ES-I3 (cell line): Measurements from ENCODE around the gene CLSTN2.

Source experiments
- H3K36me3 ChIP-seq: 2 replicates; pipeline ENCODE4 v1.6.1; 2013; ENCODE audit warnings: mild to moderate bottlenecking, low read length, control low read depth, moderate library complexity; ENCODE audit not compliant: insufficient read depth
- H3K4me1 ChIP-seq: 2 replicates; pipeline ENCODE4 v1.6.1; 2013; ENCODE audit warnings: mild to moderate bottlenecking, control low read depth, low read length; ENCODE audit not compliant: insufficient read depth
- H3K9ac ChIP-seq: 2 replicates; pipeline ENCODE4 v1.6.1; 2013; ENCODE audit warnings: low read depth, mild to moderate bottlenecking, low read length, moderate library complexity
- H3K9me3 ChIP-seq: 2 replicates; pipeline ENCODE4 v1.6.1; 2013; ENCODE audit warnings: mild to moderate bottlenecking, low read length, moderate library complexity; ENCODE audit not compliant: control insufficient read depth, insufficient read depth

The CLSTN2 gene

DNA sequence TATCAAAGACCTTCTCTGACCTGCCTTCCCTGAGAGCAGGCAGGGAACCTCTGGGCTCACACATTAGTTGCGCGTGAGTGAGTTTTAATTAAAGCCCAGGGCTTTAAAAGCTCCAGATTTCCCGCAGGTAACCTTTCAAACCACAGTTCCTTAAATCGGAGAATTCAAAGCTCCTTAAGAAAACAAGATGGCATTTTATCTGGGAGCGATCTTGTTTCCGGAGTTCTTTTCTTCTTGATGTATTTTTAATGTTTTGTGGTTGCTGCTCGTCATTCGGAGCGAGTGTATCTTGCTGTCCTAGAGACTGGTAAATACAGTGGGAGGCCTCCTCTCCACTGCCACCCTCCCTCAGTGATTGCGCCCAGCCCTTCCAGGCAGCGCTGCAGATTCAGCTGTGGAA is 284.3 kb downstream of the CLSTN2 start:
- H3K9ac ChIP-seq: no peak overlapping the region
- no peaks in the 10 kb centered on the region for H3K36me3 ChIP-seq
- H3K4me1 ChIP-seq: no peaks in the 10 kb centered on the region; the same call in 1 of the 2 replicates
- no peaks in the 10 kb centered on the region; the same call in 1 of the 2 replicates for H3K9me3 ChIP-seq

DNA sequence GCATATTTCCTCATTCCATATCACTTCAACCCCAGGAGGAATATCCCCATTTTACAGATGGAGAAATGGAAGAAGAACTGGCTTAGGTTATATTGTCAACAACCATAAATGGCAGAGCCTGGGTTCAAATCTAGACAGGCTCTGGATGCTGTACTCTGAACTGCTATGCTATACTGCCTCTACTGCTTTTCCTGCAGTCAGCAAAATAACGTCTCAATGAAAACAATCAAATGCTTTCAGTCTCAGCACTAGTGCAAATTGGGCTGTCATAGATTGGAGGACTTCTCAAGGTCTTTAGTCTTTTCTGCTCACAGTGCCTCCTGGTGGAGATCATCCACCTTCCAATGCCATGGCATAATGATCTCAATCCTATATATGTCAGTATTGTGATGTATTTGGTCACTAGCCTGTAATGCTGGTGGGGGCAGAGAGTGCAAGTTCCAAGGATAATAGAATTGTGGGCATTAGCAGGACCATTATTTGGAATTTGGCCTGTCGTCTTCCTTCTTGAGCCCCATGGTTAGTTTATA is 285.0 kb downstream of the CLSTN2 start:
- Histone ChIP-seq H3K9me3 (no peaks in the 10 kb centered on the region; the same call in 1 of the 2 replicates), H3K4me1 (no peaks in the 10 kb centered on the region; the same call in 1 of the 2 replicates), H3K9ac (no peak overlapping the region), H3K36me3 (no peaks in the 10 kb centered on the region)

DNA sequence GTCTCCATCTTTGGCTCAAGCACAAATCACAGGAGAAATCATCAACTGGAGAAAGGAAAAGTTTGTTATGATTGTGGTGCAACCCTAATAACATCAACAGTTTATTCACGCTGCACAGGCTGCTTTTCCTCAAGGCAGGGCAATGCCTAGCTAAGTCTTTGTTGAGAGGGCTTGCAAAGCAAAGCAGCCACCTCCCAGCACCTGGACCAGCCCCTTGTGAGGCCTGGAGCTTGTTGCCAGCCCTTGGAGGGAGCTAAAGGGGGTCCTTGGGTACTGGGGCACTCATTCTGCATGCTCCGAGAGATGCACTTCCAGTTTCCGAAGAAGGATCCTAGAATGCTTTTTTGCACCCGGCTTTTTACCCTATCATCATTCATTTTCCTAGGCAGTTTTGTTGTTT is 288.2 kb downstream of the CLSTN2 start:
- no peak overlapping the region for H3K9ac ChIP-seq
- no peaks in the 10 kb centered on the region; the same call in 1 of the 2 replicates for H3K4me1 ChIP-seq
- H3K9me3 ChIP-seq: no peaks in the 10 kb centered on the region
- H3K36me3 ChIP-seq: no peaks in the 10 kb centered on the region

DNA sequence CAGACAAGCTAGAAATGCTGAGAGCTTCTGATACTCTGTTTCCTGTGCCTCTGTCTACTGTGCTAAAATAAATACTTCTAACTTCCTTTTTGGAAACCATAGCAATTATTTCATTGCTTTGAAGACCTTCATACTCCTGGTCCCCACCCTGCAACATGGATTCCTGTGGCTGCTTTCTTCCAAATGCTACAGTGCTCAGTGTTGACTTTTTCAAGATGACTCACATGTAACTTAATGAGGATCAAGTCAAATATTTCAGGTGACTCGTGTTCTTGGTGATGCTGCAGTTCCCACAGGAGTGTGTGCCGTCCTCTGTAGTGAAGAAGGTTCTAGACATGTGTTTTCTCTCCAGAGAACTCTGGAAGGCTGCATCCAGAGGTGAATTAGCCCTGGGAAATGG is 288.6 kb downstream of the CLSTN2 start:
- Histone ChIP-seq H3K9ac (no peak overlapping the region), H3K4me1 (no peaks in the 10 kb centered on the region; the same call in 1 of the 2 replicates), H3K36me3 (no peaks in the 10 kb centered on the region), H3K9me3 (no peaks in the 10 kb centered on the region)

DNA sequence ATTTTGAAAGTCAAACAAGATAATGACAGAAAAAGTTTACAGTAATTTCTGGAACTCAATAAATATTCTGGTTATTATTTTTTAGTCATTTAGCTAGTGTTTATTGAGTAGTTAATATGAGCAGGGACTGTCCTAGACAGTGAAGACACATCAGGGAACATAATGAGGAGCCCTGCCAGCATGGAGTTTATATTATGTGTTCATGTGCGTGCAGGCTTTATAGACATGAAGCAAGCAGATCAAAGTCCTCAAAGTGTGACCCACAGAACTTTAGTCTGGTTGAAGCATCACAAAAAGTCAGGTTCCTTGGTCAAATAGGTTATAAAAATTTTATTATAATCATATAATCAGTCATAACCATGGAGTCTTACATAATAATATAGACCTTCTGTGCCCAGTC is 289.3 kb downstream of the CLSTN2 start:
- H3K36me3 ChIP-seq: no peaks in the 10 kb centered on the region
- no peaks in the 10 kb centered on the region for H3K4me1 ChIP-seq
- peaks cover 2% of the 10 kb centered on the region for H3K9me3 ChIP-seq
- H3K9ac ChIP-seq: no peak overlapping the region

DNA sequence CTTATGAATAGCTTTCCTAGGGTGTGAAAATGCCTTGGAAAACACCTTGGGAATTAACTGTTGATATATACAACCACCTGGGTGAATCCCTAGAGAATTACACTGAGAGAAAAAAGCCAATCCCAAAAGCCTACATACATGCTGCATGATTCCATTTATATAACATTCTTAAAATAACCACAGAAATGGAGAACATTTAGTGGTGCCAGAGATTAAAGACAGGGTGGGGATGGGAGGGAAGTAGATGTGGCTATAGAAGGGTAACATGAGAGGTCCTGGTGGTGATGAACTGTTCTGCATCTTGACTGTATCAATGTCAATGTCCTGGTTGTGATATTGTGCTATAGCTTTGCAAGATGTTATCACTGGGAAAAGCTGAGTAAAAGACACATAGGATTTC is 291.0 kb downstream of the CLSTN2 start:
- H3K9ac ChIP-seq: no peak overlapping the region
- no peaks in the 10 kb centered on the region for H3K4me1 ChIP-seq
- peaks cover 4% of the 10 kb centered on the region for H3K9me3 ChIP-seq
- H3K36me3 ChIP-seq: no peaks in the 10 kb centered on the region

DNA sequence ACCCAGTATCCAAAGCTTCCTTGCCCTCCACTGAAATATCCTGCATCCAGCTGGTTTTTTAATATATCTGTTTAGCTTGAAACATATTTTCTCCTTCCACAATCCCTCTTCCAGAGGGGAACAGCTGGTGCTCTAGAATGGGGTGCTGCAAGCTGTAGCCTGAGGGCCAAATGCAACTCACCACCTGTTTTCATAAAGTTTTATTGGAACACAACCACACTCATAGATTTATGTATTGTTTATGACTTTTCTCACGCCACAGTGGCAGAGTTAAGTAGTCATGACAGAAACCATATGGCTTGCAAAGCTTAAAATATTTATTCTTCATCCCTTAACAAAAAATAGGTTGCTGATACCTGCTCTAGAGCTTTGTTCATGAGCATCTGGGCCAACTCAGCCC is 298.7 kb downstream of the CLSTN2 start:
- Histone ChIP-seq H3K4me1 (no peaks in the 10 kb centered on the region), H3K9ac (no peak overlapping the region), H3K36me3 (no peaks in the 10 kb centered on the region), H3K9me3 (peaks cover 4% of the 10 kb centered on the region)

DNA sequence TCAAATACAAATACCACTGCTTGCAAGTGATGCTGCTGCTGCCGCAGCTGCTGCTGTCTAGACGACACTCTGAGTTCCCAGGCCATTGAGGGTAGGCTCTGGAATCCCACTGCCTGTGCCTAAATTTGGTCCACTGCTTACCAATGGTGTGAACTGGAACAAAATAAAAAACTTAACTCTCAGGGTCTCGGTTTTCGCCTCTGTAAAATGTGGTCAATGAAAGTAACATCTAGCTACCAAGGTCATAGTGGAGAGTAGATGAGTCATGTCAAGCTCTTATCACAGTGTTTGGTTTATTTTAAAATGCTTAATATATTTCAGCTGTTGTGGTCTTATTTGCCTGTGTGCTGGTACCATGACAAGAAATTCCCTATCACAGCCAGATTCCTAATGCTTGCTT is 299.3 kb downstream of the CLSTN2 start:
- H3K4me1 ChIP-seq: no peaks in the 10 kb centered on the region
- H3K9ac ChIP-seq: no peak overlapping the region
- H3K36me3 ChIP-seq: no peaks in the 10 kb centered on the region
- peaks cover 2% of the 10 kb centered on the region for H3K9me3 ChIP-seq

DNA sequence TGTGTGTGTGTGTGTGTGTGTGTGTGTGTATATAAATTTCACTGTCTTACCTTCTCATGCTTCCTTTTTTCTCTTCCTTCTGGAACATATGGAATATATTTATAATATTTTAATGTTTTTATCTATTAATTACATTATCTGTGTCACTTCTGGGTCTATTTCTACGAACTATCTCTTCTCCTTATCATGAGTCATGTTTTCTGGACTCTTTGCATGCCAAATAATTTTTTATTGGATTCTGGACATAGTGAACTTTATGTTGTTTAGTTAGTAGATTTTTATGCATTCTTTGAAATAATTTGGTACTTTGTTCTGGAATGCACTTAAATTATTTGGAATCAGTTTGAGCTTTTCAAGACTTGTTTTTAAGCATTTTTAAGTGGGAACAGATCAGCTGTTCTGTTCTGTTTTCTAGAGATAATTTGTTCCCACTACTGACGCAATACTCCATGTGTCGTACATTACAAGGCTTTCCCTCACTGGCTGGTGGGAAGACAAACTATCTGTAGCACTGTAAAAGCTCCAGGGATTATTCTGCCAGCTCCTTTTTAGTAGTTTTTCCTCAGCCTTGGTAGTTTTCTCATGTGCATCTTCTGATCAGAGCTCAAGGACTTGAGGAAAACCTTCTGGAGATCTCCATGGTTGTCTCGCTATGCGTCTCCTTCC is 302.0 kb downstream of the CLSTN2 start:
- Histone ChIP-seq H3K9ac (no peak overlapping the region), H3K36me3 (no peaks in the 10 kb centered on the region), H3K4me1 (no peaks in the 10 kb centered on the region), H3K9me3 (no peaks in the 10 kb centered on the region)

DNA sequence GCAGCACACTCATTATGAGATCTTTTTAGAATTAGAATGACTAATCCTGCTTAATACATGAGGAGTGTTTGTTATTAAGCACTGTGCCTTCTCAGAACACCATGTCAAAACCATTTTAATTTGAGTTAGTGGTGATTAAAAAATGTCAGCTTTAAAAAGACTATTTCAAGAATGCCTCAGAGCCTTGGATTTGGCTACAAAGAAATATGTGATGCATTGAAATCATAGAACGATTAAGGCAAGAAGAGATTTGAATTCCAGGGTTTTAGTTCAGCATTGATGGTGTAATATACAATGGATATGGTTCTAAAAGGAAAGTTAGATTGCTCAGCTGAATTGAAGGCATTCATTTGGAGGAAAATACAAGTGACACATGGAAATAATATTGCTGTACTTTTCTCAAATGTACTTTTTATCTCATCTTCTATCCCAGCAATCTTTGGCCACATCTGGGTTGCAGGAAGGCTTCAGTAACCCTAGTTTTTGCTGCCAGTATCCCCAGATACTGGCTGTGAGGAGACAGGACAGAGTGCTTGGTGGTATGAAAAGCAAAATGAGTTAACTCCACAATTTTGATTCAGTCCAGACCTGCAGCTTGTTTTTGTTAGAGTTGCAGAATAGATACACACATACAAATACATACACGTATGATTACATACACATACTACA is 303.8 kb downstream of the CLSTN2 start:
- Histone ChIP-seq H3K36me3 (no peaks in the 10 kb centered on the region), H3K9ac (no peak overlapping the region), H3K4me1 (no peaks in the 10 kb centered on the region), H3K9me3 (no peaks in the 10 kb centered on the region)

DNA sequence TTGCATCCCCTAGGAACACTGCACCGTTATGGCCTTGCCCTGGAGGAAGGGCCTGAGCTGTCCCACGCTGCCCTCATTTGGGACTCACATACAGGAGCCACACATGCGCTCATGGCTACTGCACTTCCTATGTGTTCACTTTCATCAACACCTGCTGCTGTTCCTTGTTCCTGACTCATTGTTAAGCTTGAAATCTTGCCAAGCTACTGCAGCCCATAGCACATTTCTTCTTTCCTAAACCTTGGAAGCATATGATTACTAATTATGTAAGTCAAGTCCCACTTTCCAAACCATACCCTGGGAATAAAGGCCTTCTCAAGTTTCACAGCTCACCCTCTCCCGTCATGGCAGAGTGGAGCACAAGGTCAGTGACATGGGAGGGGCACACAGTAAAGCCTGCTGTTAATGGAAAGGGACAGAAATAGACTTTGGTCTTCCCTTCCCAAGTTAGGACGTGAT is 307.9 kb downstream of the CLSTN2 start:
- H3K36me3 ChIP-seq: no peaks in the 10 kb centered on the region
- H3K9ac ChIP-seq: no peak overlapping the region

DNA sequence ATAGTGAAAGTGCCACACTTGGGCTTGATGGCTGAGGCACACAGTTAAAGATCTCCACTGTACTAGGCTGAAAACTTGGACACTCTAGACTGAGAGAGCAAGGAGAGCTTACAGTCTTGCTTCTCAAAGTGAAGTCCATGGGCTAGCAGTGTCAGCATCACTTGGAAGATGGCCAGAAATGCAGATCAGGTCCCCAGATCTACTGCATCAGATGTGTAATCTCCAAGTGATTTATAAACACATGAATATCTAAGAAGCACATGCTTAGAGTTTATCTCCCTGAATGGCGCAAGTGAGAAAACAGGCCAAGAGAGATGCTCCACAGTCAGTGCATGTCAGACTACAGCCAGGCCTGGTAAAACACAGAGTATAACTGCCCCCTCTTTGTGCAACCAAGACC is 308.6 kb downstream of the CLSTN2 start:
- Histone ChIP-seq H3K9me3 (no peaks in the 10 kb centered on the region), H3K36me3 (no peaks in the 10 kb centered on the region), H3K4me1 (peaks cover 5% of the 10 kb centered on the region), H3K9ac (no peak overlapping the region)

More for the DNA sequence above, 307.9 kb downstream of the CLSTN2 start:
- Histone ChIP-seq H3K9me3 (no peaks in the 10 kb centered on the region), H3K4me1 (peaks cover 5% of the 10 kb centered on the region)

DNA sequence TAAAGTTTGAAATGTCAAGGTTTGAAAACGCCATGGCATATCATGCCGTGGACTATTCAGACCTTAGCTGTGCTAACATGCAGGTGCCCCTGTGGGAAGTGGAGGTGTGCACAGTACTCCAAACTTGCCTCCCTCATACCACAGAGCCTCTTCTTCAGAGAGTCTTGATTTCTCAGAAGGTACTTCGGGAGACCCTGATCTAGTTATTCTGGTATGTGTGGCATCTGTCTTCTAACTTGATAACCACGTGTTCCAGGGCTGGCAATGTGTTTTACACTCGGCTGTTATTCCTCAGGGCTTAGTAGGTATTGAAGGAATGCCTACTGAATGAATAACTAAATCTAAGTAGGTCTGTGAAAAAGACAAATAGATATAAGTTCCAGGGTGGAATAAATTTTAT is 309.9 kb downstream of the CLSTN2 start:
- Histone ChIP-seq H3K4me1 (peaks cover 5% of the 10 kb centered on the region), H3K9ac (no peak overlapping the region), H3K36me3 (no peaks in the 10 kb centered on the region), H3K9me3 (no peaks in the 10 kb centered on the region)

DNA sequence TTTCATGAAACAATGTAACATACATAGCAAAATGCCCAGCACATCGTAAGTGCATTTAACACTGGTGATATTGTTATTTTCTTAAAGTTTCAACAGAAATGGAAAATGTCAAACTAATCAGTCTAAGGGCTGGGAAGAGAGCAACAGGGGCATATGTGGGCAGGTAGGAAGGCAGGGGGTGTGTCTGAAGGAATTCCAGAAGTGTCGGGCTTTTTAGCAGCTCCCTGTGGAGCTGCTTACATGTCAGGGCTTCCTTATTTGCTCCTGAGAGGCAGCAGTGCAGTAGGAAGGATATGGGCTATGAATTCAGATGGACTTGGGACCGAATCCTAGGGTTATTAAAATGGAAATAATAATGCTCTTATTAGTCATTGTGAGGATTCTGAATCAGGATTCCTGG is 311.6 kb downstream of the CLSTN2 start:
- Histone ChIP-seq H3K9ac (no peak overlapping the region), H3K36me3 (no peaks in the 10 kb centered on the region), H3K4me1 (peaks cover 18% of the 10 kb centered on the region), H3K9me3 (no peaks in the 10 kb centered on the region)

DNA sequence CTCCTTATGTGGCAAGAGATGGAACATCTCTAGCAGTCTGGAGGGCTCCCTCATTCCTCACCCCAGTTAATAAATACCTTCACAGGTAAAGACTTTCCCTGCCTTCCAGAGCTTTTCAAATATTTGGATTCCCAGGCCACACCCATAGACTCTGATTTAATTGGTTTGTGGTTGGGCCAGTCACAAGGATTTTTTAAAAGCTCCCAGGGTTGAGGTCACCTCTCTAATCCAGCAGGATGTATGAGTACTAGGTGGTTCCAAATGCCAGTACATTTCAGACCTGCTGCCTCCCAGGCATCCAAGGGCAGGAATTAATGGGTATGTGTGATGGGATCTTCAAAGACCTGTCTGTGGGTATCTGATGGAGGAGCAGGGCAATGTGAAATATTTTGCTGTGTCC is 312.8 kb downstream of the CLSTN2 start:
- Histone ChIP-seq H3K36me3 (no peaks in the 10 kb centered on the region), H3K9ac (no peak overlapping the region), H3K4me1 (peaks cover 27% of the 10 kb centered on the region)

More for the DNA sequence above, 312.8 kb downstream of the CLSTN2 start:
- no peaks in the 10 kb centered on the region for H3K9me3 ChIP-seq
